GM10248 (cell line): Measurements from ENCODE around the gene PLIN4.
A peak's percentile ranks its signal among the peaks of the same experiment; 100 is the strongest.
"Not testable (repeated sequence)": the region's sequence is repeated elsewhere in the genome, so short reads cannot be mapped to it uniquely, and the experiment has no call there.

Experiments used
- CTCF ChIA-PET: fragments of 300-600 bp; sonication (Branson Sonifier 250); formaldehyde crosslinking; extraction: SDS; loops from one replicate; lab custom pipeline; 2021; ENCODE audit warnings: antibody characterized with exemption; lab: Yijun Ruan, JAX
- POLR2A ChIA-PET: fragments of 350-650 bp; sonication (Branson Sonifier 250); formaldehyde crosslinking; extraction: SDS; loops from one replicate; lab custom pipeline; 2020; ENCODE audit warnings: antibody characterized with exemption; lab: Yijun Ruan, JAX
- DNase-seq: peaks from one replicate; pipeline ENCODE4 v3.0.0; 2012; ENCODE audit errors: extremely low spot score
- TF ChIP-seq, protein P1 (sequence below): IDR thresholded peaks from 2 replicates; pipeline ENCODE4 v1.5.1; 2012; ENCODE audit warnings: mild to moderate bottlenecking, low read depth; ENCODE audit errors: extremely low read depth, missing control alignments, control extremely low read depth

The PLIN4 gene

DNA sequence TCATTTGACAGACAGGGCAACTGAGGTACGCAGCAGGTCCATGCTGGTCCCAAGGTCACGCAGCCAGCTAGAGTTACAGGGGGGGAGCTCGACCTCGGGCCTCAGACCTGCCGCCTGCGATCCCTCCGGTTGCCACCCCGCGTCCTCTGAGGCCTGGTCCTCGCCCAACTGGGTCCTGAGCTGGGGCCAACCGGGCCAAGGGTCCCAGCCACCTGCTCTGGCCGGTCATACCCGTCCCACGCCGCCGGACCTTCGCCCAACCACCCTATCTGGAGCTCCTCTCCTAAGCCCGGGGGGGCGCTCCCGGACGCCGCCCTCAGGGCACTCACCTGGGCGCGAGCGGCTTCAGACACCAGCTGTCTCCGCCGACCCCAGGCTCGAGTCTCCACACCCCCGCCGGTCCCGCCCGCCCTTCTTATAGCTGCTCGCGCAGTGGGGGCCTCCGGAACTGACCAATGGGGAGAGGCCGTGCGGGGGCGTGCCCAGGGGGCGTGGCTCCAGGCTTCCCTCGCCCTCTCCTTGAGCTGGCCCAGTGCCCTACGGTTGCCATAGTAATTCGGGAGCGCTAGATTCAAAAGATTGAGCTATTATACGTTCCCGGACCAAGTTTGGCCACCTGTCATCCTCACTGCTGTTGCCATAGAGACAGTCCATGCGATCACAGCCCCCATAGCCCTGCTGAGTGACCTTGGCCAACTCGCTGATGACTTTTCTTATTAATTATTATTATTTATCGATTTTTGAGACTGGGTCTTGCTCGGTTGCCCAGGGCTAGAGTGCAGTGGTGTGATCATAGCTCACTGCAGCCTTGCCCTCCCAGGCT is 16.8 kb upstream of the PLIN4 start, which contains the start of gene PLIN5:
Gene PLIN5, minus strand, starts transcription at position 389 of the 823 bp plus-strand sequence. CDS start 1,150 bp downstream, outside the sequence.
- ChIA-PET CTCF (interaction anchor here (0.9 to 4.1 kb wide), 9 partner anchors 11 to 268 kb away, joined by 3 to 64 read pairs (median 4); partner anchors contain the start of gene SH3GL1), POLR2A (no interaction called here)
- peak; percentile 61 for DNase-seq
- TF ChIP-seq, protein P1, sequence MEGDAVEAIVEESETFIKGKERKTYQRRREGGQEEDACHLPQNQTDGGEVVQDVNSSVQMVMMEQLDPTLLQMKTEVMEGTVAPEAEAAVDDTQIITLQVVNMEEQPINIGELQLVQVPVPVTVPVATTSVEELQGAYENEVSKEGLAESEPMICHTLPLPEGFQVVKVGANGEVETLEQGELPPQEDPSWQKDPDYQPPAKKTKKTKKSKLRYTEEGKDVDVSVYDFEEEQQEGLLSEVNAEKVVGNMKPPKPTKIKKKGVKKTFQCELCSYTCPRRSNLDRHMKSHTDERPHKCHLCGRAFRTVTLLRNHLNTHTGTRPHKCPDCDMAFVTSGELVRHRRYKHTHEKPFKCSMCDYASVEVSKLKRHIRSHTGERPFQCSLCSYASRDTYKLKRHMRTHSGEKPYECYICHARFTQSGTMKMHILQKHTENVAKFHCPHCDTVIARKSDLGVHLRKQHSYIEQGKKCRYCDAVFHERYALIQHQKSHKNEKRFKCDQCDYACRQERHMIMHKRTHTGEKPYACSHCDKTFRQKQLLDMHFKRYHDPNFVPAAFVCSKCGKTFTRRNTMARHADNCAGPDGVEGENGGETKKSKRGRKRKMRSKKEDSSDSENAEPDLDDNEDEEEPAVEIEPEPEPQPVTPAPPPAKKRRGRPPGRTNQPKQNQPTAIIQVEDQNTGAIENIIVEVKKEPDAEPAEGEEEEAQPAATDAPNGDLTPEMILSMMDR = no peak

DNA sequence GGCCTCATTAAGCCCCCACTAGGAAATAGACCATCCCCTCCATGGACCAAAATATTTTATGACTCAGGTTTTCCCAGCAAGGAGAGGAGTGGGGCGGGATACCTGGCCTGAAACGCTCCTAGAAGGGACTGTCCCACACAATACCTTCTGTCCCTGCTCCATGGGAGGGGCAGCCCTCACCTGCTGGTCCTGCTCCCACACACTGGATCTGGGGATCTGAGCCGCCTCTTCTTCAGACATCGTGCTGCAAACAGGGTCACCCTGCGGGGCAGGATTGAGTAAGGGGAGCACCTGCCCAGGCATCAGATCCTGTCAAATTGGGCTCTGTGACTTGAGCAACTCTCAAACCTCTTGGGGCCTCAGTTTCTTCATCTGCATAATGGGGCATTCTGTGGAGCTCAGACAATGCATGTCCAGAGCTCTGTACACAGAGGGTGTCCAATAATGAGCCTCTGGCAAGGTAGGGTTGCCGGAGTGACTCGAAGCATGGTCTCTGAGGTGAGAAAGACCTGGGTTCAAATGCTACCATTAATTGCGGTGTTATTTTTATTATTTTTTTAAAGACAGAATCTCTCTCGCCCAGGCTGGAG is 15.6 kb upstream of the PLIN4 start:
- CTCF ChIA-PET = interaction anchor here (1.6 to 4.1 kb wide), 3 partner anchors 9 to 267 kb away, joined by 4 to 64 read pairs (median 8); no protein-coding TSS in a partner anchor

DNA sequence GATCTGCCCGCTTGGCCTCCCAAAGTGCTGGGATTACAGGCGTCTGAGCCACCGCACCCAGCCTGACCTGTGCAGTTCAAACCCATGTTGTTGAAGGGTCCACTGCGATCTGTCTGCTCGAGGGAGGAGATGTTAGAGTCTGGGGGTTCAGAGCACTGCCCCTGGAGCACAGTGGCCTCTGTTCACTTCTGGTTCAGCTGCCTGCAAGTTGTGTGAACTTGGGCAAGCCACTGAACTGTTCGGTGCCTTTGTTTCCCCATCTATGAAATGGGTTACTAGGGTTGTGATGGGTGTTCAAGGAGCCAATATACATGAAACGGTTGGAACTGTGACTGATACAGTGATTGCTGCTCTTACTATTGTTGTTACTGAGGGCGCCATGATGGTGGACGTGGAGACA is 15.0 kb upstream of the PLIN4 start:
- no peak for DNase-seq
- CTCF ChIA-PET = interaction anchor here (1.0 to 4.1 kb wide), 2 partner anchors 9 kb away, joined by 4 to 64 read pairs; no protein-coding TSS in a partner anchor

More for the DNA sequence above, 15.6 kb upstream of the PLIN4 start:
- POLR2A ChIA-PET = no interaction called here
- TF ChIP-seq, protein P1 = no peak
- no peak for DNase-seq

DNA sequence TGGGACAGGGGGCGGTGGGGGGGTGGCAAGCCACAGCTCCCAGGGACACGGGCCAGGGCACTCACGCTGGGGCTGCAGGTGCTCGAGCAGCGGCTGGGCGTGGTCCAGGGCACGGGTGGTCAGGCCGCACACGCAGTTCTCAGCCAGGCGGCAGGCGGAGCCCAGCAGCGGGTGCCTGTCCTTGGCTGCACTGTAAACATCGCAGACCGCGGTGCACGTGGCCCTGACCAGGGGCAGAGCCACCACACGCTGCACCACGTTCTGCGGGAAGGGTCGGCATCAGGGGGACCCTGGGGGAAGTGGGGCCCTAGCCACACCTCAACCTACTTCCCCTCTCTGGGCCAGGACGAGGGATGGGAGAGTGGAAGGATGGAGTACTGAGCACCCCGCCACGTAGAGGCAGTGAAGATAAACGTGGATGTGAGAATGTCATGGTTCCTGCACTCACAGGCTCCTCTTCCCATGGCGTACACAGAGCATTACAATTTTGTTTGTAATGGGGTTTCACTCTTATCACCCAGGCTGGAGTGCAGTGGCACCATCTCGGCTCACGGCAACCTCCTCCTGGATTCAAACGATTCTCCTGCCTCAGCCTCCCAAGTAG is 13.4 kb upstream of the PLIN4 start:
- TF ChIP-seq, protein P1 = no peak
- ChIA-PET CTCF (no interaction called here), POLR2A (no interaction called here)
- no peak for DNase-seq

More for the DNA sequence above, 15.0 kb upstream of the PLIN4 start:
- POLR2A ChIA-PET = no interaction called here
- TF ChIP-seq, protein P1 = no peak

DNA sequence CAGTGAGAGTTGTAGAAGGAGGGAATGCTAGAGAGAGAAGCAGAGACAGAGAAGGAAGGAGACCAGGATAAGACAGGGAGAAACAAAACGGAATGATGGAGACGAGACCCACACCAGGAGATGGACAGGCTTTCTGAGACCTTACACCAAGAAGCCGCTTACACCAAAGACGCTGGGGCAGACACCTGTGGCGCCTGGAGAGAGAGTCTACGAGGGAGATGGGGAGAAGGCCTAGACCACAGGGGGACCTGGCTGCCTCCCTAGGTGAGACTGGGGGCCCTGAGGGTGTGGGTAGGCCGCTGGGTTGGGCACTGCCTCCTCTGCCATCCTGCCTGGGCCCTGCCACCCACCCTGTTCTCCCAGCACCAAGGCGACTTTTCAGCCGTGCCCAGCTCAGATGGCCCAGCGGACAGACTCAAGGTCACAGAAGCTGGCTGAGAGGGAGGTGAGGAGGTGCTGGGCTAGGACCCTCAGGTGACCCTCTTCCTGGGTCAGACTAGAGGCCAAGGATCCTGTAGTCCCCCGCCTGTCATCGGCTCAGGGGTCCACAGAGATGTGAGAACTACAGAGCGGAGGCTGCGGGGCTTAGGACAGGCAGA is 11.7 kb upstream of the PLIN4 start:
- CTCF ChIA-PET = no interaction called here
- DNase-seq = no peak
- POLR2A ChIA-PET = no interaction called here
- TF ChIP-seq, protein P1 = no peak

DNA sequence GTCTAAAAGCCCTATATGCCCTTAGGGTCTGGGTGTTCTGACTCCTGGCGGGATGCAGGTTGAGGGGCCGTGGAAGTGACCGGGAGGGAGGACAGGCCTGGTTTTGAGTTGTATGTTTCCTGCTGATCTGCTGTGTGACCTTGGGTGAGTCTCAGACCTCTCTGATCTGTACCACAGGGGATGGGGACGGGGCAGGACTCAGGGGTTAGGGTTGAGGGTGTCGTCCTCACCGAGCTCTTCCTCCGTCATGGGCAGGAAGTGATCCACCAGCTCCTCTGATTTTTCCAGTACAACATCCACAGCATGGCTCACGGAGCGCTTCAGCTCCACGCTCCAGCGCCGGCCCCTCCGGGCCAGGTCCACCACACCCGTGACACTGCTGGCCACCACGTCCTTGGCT is 10.6 kb upstream of the PLIN4 start:
- TF ChIP-seq, protein P1 = no peak
- DNase-seq = no peak
- ChIA-PET CTCF (interaction anchor here (1.7 kb wide), 1 partner anchor 262 kb away, joined by 9 read pairs; no protein-coding TSS in a partner anchor), POLR2A (no interaction called here)

DNA sequence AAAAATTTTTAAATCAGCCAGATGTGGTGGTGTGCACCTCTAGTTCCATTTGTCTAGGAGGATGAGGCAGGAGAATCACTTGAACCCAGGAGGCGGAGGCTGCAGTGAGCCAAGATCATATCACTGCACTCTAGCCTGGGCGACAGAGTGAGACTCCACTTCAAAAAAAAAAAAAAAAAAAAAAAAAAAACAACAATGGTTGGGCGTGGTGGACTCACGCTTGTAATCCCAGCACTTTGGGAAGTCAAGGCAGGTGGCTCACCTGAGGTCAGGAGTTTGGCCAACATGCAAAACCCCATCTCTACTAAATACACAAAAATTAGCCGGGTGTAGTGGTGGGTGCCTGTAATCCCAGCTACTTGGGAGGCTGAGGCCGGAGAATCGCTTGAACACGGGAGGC is 9.1 kb upstream of the PLIN4 start:
- CTCF ChIA-PET = interaction anchor here (1.1 to 6.0 kb wide), 3 partner anchors 8 to 260 kb away, joined by 3 to 64 read pairs (median 9); partner anchors contain the start of gene PLIN5
- POLR2A ChIA-PET, DNase-seq: not testable (repeated sequence)
